H4 (cell line): Measurements from ENCODE around the gene PCBP2. TPM values are rescaled to one million over a fixed set of nuclear protein-coding genes. Genes with fewer than 3 reads are reported as not detected.
"Not testable (repeated sequence)": the region's sequence is repeated elsewhere in the genome, so short reads cannot be mapped to it uniquely, and the experiment has no call there.

ENCODE experiments used
- DNase-seq: peaks from one replicate; pipeline ENCODE4 v3.0.0-alpha.2; 2015; ENCODE audit warnings: low spot score
- total RNA-seq: library from RNA; depleted of rRNA; stranded (reverse); fragments of >200 nt; shearing (Covaris generic); gene quantifications from 2 replicates; pipeline ENCODE4 v1.2.3, GENCODE V29; 2014; rRNA removed

PCBP2 gene
- 187 and 206 TPM in 2 replicates for total RNA-seq

DNA sequence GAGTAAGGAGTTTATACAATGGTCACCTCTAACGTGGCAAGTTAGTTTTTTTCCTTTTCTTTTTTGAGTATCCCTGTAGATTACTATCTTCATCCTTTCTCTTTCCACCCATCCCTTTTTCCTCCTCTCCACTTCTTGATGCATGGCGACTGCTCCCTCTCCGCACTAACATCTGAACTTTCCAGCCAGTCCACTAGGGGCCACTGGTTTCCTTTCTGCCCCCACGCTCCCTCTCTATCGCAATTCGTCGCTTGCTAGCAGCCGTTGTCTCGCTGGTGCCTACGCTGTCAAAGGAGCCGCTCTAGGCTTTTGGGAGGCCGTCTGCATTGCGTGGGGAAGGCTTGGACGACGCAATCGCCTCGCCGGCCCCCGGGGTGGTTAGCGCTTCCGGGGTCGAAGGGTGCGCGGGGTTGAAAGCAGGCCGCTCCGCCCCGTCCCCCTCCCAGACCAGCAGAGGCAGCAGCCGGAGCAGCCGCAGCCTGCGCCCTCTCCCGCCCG is at the start of gene PCBP2:
Gene PCBP2 (plus strand): TSS at position 442 of the 498 bp plus-strand sequence. CDS start 2,699 bp downstream, outside the sequence.
- peak; percentile 99 for DNase-seq

DNA sequence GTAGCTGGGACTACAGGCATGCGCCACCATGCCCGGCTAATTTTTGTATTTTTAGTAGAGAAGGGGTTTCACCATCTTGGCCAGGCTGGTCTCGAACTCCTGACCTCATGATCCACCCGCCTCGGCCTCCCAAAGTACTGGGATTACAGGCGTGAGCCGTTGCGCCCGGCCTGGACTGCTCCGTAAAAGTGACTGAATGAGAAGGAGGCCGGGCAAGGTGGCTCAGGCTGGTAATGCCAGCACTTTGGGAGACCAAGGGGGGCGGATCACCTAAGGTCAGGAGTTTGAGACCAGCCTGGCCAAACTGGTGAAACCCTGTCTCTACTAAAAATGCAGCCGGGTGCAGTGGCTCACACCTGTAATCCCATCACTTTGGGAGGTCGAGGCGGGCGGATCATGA is 49.6 kb upstream of the PCBP2 start:
- DNase-seq: not testable (repeated sequence)

DNA sequence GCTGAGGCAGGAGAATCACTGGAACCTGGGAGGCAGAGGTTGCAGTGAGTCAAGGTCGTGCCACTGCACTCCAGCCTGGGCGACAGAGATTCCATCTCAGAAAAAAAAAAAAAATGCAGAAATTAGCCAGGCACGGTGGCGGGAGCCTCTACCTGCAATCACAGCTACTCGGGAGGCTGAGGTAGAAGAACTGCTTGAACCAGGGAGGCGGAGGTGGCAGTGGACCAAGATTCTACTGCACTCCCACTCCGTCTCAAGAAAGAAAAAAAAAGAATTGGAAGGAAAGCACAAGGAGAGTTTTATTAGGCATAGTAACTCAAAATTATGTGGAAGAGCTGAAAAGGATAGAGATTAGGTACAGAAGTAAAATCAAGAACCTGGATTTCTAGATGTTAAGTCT is 49.0 kb upstream of the PCBP2 start:
- DNase-seq: no peak

DNA sequence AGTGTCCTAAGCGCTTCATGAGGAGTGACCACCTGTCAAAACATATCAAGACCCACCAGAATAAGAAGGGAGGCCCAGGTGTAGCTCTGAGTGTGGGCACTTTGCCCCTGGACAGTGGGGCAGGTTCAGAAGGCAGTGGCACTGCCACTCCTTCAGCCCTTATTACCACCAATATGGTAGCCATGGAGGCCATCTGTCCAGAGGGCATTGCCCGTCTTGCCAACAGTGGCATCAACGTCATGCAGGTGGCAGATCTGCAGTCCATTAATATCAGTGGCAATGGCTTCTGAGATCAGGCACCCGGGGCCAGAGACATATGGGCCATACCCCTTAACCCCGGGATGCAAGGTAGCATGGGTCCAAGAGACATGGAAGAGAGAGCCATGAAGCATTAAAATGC is 41.0 kb upstream of the PCBP2 start:
- DNase-seq: no peak

DNA sequence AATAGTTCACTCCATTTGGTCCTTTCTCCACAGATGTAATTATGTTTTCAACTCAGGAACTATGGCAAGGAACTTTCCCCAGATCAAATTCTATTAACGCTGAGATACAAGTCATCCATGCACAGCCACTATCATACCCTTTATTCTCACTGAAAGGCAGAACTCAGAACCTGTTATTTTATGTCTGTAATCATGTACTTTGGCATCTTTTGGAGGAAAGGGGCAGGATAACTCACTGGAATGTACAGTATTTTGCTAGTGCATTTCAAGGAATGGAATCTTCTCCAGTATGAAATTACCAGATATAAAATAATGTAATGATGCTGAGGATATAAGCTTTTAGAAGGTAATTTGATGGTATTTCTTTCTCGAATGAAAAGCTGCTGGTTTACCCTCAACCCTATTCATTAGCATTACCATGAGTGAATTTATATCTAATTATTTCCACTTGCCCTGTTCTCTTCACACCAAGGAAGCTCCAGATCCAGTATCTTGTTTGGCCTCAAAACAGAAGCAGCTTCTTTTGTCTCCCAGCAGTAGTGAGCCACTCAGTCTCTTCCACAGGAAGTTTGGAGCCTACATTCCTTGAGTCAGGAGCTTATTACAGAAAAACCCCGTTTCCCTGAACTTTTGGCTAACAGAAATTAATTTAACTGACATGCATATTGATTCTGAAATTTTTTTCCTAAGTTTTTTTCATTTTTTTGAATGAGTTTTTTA is 38.3 kb upstream of the PCBP2 start:
- DNase-seq: no peak

DNA sequence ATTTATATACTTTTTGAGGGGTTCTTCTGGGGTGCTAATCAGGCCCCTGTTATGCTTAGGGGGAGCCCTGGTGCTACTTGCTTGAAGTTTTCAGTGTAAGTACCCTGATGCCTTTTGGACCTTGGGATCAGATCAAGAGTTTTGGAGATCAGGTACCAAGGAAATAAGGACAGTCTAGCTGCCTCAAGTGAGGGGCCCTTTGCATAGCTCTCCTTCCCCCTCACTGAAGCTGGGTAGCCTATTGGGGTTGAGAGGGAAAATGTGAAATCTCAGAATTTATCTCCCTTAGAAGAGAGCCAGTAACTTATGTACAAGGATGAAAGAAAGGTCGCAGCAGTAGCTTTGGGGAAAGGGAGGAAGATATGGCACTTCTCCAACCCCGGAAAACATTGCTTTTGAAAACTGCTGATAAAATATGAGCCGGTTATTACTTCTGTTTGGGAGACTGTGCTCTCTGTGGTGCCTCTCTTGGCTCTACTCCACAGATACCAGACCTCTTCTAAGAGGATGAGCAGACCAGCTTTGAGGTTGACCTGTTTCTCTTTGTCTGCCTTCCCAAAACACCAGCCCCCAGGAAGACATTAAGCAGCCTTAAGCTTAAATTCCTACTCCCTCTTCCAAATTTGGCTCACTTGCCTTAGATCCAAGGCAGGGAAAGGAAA is 37.0 kb upstream of the PCBP2 start:
- no peak for DNase-seq

DNA sequence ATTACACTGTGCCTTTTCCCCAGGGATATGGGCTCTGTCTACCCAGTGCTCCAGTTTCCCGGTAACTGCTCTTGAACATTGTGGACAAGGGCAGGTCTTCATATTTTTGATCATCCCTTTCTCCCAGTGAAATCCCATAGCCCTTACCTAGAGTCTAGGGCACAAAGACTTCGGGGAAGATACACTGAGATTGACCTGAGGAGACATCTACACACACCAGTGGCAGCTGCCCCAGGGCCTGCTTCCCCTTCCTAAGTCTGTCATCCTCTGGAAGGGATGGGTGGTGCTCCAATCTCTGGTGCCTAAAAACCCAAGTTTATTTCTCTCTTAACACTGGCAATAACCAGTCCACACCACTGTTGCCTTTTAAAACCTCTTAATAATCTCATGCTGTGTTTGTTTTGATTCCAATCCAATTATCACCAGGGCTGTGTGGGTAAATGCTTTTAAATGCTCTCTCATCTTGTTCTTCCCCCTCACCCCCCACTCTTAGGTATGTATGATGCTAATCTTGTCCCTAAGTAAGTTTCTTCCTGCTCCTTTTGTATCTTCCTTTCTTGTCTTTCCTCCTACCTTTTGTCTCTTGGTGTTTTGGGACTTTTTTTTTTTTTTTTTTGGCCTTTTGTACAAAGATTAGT is 36.0 kb upstream of the PCBP2 start:
- not testable (repeated sequence) for DNase-seq

DNA sequence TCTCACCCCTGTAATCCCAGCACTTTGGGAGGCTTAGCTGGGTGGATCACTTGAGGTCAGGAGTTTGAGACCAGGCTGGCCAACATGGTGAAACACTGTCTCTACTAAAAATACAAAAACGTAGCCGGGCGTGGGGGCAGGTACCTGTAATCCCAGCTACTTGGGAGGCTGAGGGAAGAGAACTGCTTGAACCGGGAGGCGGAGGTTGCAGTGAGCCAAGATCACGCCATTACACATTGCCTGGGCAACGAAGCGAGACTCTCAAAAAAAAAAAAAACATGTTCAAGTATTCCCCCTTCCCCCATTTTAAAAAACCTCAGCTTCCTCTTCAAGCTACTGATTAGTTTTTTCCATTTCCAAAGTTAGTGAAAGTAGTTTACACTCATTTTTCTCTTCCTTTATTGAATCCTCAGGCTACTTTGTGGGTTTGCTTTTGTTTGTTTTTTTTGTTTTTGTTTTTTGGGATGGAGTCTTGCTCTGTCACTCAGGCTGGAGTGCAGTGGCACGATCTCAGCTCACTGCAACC is 34.5 kb upstream of the PCBP2 start:
- DNase-seq: not testable (repeated sequence)

DNA sequence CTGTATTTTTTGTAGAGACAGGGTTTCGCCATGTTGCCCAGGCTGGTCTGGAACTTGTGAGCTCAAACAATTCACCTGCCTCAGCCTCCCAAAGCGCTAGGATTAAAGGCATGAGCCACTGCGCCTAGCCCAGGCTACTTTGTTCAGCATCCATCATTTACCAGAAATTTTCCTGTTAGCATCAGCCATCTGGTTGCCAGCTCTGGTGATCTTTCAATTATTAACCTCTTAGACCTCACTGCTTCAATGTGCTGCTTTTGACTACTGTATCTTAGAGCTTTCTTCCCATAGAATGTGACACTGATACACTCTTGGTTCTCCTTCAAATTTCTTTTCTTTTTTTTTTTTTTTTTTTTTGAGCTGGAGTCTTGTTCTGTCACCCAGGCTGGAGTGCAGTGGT is 33.7 kb upstream of the PCBP2 start:
- DNase-seq: no peak

DNA sequence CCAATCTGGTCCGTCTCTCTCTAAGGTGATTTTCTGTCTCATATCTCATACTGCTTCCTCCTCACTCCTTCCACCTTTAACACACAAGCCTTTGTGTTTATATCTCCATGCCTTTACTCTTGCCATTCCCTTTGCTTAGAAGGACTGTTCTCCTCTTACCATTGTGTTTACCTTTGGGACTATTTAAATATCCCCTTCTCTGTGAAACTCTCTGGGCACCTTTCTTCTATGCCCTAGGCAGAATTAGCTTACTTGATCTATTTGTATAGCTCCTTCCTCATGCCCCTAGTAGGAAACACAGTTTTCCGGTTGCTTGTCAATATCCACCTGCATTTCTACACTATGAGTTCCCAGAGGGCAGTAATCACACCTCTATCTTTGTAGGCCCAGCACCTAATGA is 32.1 kb upstream of the PCBP2 start:
- no peak for DNase-seq

DNA sequence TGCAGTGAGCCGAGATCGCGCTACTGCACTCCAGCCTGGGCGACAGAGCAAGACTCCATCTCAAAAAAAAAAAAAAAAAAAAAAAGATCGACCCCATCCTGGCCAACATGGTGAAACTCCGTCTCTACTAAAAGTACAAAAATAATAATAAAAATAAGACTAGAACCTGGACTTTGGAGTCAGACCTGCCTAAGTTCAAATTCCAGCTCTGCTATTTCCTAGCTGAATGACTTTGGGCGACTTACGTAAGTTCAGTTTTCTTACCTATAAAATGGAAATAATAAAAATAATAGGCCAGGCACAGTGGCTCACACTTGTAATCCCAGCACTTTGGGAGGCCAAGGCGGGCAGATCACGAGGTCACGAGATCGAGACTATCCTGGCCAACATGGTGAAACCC is 29.7 kb upstream of the PCBP2 start:
- not testable (repeated sequence) for DNase-seq

DNA sequence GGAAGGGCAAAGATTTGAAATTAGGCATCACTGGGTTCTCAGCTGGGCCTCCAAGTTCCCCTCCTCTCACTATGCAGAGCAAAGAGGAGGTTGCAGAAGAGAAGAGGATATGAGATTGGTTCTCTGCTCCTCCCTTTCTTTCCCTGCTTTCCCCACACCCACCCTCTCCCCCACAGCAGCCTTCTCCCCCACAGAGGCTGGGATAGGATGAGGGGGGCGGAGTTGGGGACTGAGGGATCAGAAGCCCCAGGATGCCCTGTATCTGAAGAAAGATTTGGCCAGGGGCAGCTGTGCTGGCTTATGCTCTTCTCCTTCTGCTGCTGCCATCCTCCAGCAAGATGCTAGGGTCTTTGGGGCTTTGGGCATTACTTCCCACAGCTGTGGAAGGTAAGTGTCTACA is 28.3 kb upstream of the PCBP2 start, which contains the start of gene AMHR2:
Gene AMHR2 (plus strand): TSS at position 259 of the 400 bp plus-strand sequence. CDS start 80 bp downstream, at position 339.
- DNase-seq: no peak

DNA sequence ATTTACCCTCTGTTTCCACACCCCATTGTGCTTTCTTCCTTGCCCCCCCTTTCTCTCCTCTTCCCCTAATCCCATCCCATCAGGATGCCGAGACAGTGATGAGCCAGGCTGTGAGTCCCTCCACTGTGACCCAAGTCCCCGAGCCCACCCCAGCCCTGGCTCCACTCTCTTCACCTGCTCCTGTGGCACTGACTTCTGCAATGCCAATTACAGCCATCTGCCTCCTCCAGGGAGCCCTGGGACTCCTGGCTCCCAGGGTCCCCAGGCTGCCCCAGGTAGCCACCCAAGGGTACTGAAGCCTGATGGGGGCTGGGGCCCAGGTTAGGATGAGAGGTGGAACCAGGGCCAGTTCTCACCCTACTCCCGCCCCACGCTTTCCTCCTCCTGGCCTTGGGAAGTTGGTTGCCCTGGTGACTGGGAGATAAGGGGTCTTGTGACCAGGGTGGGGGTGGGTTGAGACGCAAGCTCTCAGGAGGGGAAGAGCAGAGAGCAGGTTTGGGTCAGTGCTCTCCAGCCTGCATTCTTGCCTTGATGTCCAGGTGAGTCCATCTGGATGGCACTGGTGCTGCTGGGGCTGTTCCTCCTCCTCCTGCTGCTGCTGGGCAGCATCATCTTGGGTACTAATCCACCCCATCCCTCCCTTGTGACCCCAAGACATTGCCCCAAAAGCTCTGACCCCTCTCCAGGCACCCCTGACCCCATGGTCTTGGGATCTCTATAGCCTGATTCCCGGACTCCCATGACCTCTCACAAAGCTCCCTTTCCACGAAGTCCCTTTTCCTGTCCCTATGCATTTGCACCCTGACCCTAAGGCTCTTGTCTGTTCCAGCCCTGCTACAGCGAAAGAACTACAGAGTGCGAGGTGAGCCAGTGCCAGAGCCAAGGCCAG is 27.0 kb upstream of the PCBP2 start:
- DNase-seq: no peak

DNA sequence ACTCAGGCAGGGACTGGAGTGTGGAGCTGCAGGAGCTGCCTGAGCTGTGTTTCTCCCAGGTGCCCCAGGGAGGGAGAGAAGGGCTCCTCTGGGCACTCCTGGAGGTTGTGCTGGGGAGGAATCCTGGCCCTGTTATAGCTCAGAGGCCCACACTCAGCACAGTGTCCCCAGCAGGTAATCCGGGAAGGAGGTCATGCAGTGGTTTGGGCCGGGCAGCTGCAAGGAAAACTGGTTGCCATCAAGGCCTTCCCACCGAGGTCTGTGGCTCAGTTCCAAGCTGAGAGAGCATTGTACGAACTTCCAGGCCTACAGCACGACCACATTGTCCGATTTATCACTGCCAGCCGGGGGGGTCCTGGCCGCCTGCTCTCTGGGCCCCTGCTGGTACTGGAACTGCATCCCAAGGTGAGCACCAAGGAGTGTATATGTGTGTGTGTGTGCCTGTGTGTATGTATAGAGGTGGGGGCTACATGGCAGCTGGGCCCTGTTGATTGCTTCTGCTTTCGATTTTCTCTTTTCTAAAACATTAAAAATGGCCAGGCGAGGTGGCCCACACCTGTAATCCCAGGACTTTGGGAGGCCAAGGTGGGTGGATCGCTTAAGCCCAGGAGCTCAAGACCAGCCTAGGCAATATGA is 26.3 kb upstream of the PCBP2 start:
- DNase-seq: no peak

DNA sequence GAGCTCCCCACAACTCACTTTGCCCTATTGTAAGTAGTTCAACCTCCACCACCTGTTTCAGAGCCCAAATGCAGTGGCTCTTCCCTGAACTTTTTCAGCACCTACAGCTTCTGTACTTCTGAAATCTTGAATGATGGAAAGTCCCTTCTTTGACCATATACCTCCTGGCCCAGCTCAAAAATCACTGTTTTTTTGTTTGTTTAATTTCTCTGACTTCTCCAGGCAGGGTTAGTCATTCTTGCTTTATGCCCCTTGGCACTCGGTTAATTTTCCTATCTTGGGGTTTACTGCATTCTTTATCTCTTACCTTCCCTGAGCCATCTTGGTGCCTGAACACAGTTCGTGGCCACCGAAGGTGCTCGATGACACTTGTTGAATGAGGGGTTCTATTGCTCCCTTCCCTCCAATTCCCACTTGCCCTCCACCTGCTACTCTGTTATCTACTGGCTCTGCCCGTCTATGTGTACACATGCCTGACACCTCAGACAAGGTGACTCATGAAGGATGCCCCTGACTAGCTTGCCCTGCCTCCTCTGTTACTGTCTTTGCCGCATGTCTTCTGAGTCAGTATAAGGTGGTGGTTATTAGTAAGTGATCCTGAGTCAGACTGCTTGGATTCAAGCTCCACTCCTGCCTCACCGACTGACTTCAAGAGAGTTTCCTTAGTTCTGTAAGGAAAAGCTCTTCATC is 23.9 kb upstream of the PCBP2 start:
- peak; percentile 45 for DNase-seq

DNA sequence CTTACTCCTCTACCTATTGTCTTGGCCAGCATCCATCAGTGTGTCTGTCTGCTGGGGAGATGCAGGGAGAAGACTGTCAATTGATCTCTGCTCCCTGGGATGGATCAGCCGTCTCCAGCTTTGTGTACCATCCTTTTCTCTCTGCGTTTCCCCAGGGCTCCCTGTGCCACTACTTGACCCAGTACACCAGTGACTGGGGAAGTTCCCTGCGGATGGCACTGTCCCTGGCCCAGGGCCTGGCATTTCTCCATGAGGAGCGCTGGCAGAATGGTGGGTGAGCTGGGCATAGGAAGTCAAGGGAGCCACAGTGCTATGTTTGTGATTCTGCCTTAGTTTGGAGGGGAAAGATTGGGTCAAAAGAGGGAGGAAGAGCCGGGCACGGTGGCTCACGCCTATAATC is 23.2 kb upstream of the PCBP2 start:
- no peak for DNase-seq

DNA sequence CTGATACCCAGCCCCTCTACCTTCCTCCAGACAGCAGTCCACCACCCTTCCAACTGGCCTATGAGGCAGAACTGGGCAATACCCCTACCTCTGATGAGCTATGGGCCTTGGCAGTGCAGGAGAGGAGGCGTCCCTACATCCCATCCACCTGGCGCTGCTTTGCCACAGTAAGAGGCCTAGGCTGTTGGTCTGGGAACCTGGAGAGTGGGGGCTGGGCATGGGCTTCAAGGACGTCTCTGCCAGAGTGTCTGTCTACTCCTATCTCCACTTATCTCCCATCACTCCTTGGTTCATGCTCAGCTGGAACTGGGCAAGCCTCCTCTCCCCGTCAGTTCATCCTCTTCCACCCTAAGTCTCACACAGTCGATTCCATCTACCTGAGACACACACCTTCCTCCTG is 21.8 kb upstream of the PCBP2 start:
- no peak for DNase-seq

DNA sequence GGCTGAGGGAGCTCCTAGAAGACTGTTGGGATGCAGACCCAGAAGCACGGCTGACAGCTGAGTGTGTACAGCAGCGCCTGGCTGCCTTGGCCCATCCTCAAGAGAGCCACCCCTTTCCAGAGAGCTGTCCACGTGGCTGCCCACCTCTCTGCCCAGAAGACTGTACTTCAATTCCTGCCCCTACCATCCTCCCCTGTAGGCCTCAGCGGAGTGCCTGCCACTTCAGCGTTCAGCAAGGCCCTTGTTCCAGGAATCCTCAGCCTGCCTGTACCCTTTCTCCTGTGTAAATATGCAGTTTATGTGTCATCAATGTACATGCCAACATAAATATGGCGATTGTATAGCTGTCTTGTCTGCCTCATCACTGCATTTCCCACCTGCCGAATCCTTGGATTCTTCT is 20.7 kb upstream of the PCBP2 start:
- DNase-seq: no peak

DNA sequence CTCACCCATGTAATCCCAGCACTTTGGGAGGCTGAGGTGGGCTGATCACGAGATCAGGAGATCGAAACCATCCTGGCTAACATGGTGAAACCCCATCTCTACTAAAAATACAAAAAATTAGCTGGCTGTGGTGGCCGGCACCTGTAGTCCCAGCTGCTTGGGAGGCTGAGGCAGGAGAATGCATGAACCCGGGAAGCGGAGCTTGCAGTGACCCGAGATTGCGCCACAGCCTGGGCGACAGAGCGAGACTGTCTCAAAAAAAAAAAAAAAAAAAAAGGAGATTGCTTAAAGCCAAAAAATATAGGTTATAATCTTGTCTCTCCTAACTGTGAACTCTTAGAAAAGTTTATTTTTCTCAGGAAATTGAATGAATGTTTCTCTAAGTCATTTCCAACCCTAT is 16.6 kb upstream of the PCBP2 start:
- not testable (repeated sequence) for DNase-seq

DNA sequence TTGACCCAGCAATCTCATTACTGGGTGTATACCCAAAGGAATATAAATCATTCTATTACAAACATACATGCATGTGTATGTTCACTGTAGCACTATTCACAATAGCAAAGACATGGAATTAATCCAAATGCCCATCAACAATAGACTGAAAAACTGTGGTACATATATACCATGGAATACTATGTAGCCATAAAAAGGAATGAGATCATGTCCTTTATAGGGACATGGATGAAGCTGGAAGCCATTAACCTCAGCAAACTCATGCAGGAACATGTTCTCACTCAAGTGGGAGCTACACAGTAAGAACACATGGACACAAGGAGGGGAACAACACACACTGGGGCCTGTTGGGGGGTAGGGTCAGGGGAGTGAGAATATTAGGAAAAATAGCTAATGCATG is 12.3 kb upstream of the PCBP2 start:
- not testable (repeated sequence) for DNase-seq
